Stimulated activated CD8-positive, alpha-beta memory T cell treated with anti-CD3 and anti-CD28 coated beads, Interleukin-15, amount 100 ng/mL, for 1 hour (primary cell): ENCODE data around the gene UNC5A.

Source experiments
- DNase-seq: peaks from one replicate; pipeline ENCODE4 v3.0.0-alpha.2; 2020; ENCODE audit warnings: low read depth

Gene UNC5A

GRCh38 chr5:176846335-176847140 is 36.2 kb downstream of the UNC5A start:
- no peak for DNase-seq

- DNase-seq, result no peak
Observed at GRCh38 chr5:176847148-176847547, 36.8 kb downstream of the UNC5A start.

DNA sequence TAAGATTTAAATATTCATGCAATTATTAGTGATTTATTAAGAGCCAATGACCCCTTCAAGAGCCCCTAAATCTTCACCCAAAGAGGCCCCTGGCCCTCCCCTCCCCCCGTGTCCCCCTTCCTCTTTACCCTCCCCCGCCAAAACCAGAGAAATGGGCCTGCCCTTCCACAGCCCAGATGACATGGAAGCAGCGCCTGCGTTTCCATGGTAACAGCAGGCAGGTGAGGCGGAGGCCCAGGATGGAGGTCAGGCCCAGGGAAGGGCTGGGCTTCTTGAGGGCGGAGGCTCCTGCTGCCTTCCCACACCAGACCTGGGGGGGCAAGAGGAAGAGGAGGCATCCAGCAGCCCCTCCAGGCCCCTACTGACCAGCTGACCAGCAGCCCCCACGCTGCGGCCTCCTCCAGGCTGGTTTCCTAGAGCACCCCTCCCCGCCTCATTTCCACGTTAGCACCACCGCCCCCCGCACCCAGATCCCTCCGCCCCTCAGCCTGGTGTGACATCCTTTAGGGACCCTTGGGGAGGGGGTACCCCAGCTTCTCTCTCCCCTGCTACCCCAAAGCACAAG is 37.4 kb downstream of the UNC5A start:
- no peak for DNase-seq

- DNase-seq, result no peak
Observed at GRCh38 chr5:176848651-176849050, 38.3 kb downstream of the UNC5A start.

GRCh38 chr5:176849611-176850227 is 39.4 kb downstream of the UNC5A start:
- no peak for DNase-seq

- DNase-seq, result no peak
Observed at GRCh38 chr5:176850371-176851245, 40.2 kb downstream of the UNC5A start.

GRCh38 chr5:176851380-176851779 is 41.0 kb downstream of the UNC5A start:
- no peak for DNase-seq

GRCh38 chr5:176851871-176852658 is 41.7 kb downstream of the UNC5A start:
- no peak for DNase-seq

DNA sequence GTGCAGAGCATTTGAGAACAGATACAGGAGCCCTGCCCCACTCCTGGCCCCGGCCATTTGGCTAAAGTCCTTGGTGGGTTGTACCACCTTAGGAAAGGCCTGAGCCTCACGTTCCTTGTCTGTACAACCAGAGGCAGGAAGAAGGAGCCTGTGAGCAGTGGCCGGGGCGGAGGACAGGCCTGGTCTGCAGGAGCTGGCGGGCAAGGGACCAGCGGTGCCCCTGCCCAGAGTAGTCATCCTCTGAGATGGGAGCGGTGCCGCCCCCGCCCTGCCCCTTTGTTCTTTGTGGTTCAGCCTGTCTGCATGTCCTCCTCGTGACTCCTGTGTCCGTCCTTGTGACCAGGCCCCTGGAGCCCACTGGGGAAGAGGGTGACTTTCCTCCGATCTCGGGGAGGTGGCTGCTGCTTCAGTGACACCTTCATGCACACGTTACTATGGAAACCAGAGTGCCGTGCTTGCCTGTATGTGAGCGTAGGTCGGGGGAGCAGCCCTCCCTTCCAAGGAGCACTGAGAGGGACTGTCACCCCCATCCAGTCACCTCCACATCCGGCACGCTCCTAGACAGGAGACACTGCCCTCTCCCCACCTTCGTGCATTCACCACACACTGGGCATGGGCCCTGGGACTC is 42.9 kb downstream of the UNC5A start:
- DNase-seq, result no peak

- no peak for DNase-seq
Observed at GRCh38 chr5:176854164-176854563, 43.8 kb downstream of the UNC5A start.

GRCh38 chr5:176855598-176855997 is 45.2 kb downstream of the UNC5A start:
- no peak for DNase-seq

GRCh38 chr5:176856746-176857145 is 46.4 kb downstream of the UNC5A start:
- no peak for DNase-seq

DNA sequence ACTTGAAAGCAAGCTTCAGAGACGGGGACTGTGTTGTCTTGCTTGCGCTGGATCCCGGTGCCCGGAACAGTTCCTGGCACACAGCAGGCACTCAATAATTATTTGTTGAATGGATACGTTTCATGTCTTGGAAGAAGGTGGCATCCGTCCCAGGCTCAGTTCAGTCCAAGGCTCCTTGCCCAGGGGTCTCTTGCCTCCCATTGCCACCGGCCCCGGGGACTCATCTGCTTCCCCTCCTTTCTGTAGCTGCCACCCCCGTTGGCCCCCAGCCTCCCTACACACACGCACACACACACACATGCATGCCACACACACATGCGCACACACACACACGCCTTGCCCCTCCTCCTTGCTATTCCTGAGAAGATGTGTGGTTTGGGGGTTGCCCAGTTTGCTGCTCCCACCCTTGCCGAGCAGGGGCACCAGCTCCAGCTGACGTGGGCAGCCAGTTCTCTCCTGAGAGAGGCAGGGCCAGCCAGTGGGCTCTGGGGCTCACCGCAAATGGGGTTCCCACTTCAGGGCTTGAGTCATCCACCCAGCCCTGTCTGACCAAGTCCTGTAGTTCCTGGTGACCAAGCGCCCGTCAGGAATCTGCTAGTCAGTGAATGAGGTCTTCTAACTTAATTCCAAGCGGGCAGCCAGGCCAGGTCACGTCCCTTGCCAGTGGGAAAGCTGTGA is 47.0 kb downstream of the UNC5A start:
- no peak for DNase-seq

DNA sequence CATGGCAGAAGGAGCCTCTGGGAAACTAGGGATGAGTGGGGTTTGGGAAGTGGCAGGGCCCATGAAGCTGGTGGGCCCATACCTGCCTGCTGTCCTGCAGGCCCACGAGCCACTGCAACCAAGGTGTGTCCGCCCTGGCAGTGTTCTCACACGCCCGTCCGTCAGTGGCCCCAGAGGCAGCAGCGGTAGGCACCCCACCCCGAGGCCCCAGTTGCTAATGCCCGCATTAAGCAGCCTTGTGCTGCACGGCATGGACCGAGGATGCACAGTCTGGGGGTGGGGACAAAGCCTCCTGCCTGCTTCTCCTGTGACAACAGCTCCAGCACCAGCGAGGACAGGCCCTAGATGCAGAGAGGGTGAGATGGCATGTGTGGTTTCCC is 47.5 kb downstream of the UNC5A start:
- no peak for DNase-seq

- DNase-seq, result no peak
Observed at GRCh38 chr5:176859916-176860315, 49.6 kb downstream of the UNC5A start.

DNA sequence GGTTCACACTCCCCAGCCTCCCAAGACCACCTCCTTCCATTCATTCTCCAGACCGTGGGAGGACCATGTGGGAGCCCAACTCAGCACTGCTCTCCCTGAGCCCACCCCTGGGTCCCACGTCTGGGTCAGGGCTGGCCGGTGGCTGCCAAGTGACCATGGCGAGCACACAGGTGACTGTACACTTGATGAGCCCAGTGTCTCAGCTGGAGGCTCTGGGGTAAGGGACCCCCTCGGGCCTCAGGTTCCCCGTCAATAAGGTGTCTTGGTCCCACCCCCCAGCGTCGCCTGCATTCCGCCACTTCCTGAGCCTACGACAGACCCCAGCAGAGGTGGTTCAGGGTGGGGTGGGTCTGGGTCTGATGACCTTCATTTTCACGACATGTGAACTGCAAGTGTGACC is 50.0 kb downstream of the UNC5A start:
- no peak for DNase-seq

DNA sequence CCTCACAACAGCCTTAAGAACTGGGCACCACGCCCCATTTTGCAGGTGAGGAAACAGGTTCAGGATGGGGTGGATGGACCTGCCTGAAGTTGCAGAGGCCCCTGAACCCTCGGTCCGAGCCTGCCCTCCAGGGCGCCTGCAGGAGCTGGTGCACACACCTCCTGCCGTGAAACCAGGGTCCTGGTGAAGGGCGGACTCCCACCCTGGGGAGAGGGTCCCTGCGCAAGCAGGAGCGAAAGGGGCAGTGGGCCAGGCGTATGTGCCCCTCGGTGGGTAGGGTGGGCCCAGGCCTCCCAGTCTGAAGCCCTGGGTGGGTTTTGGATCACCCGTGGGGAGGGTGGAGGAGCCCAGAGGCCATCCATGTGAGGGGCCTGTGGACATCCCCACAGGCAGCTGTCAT is 50.9 kb downstream of the UNC5A start:
- no peak for DNase-seq

DNA sequence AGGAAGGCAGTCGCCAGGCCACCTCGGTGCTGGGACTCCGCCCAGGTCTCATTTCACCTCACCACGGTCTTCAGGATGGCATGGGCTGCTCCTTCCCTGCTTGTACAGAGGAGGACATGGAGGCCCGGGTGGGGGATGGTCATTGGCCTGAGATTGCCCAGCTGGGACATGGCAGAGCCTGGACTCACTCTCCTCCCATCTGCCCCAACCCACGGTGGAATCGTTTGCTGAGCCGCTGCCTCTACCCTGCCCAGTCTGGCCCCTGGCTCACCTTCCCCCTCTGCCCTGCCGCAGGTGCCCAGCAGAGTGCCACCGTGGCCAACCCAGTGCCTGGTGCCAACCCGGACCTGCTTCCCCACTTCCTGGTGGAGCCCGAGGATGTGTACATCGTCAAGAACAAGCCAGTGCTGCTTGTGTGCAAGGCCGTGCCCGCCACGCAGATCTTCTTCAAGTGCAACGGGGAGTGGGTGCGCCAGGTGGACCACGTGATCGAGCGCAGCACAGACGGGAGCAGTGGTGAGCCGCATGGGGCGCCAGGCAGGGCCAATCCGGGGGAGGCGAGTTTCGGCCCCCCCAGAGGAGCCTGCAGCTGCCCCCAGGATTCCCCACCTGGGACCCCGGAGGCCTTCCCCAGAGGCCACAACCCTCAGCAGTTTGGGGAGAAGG is 52.1 kb downstream of the UNC5A start:
- DNase-seq, result no peak

DNA sequence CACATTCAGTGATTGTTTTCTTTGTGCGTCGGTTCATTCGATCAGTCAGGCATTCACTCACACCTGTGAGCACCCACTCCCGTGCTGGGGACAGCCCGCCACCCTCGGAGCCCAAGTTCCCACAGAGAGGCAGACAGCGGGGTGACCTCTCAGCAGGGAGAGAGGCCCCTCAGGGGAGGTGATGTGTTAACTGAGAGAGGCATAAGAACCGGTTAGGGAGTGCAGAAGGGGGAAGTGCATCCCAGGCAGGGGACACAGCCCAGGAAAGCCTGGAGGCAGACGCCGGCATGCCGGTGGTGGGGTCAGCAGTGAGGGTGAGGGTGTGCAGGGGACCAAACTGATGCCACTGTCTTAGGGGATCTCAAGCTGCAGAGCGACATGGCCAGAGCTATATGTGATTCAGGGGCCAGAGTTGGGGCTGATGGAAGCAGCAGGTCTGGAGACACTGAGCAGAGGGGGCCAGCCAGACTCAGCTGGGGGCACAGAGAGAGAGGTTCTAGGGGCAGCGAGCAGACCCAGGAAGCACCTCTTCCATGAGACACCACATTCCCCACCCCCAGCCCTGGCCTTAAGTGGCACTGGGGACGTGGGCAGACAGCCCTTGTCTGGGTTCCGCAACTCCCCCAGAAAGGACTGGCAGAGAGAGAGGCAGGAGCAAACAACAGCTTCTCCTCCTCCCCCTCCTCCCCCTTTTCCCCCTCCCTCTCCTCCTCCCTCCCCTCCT is 52.8 kb downstream of the UNC5A start:
- DNase-seq, result no peak

- DNase-seq, result no peak
Observed at GRCh38 chr5:176863765-176864098, 53.4 kb downstream of the UNC5A start.
